Hippocampal formation (tissue), 2 donors: ENCODE measurements around the gene DAP.
"Not testable (repeated sequence)": the region's sequence is repeated elsewhere in the genome, so short reads cannot be mapped to it uniquely, and the experiment has no call there.

Experiments used
- DNase-seq, 2 donors: peaks; one replicate each; lab custom pipeline; 2025; lab: John Stamatoyannopoulos, UW

DAP gene

DNA sequence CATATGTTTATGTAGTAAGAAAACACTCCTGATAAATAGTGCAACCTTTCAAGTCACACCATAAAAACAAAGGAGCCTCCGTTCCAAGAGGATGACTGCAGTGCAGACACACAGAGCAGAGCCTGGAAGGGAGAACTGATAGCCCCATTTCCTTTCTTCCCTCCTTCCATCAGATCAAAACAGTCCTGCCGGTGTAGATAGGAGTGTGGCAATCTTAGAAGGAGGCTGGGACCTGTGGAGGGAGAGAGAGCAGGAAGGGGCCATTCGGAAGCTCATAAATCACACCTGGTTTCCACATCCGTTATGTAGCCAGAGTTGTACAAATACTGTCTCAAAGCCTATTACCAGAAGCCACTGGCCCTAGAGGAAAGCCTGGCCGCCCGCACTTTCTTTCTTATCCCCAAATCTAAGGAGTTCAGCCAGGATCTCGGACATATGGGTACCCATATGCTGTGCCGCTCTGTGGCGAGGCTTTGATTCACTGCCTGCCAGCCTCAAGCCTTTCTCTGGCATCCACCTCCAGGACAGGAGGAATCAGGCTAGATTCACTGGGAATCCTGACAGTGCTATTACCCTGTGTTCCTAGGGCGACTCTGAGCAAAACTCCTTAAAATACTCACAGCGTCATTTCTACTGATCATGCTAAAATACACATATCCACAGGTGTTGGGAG is 26.9 kb downstream of the DAP start:
- DNase-seq: no peak

DNA sequence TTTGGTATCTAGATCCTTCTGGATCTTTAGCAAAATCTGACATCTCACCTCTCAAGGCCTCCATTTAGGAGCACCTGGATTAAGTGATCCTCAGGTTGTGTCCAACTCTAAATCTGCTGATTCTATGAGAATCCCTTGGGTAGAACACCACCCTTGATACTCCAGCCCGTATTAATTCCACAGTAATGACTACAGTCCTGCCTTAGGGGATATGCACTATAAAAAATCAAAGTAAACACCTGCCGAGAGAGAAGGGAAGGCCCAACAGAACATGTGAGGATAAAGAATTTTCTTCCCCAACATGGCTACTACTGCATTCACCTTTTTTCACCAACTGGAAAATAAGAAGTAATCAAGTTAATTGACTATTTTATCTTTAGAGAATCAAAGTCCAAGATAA is 27.6 kb downstream of the DAP start:
- DNase-seq: no peak

DNA sequence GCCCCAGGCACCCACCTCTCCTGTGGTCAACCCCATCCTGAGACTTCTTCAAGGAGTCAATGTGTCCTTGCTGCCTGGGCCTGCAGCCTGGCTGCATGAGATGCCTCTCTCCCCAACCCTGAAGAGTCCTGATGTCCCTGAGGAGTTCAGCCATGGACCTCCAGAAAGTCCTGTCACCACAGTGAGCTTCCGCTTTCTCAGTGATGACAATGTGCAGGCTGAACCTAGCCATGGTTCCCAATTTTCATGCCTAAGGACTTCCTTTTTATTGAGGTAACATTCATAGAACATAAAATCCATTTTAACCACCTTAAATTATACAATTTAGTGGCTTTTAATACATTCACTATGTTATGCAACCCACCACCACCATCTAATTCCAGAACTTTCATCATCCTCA is 29.1 kb downstream of the DAP start:
- no peak for DNase-seq

DNA sequence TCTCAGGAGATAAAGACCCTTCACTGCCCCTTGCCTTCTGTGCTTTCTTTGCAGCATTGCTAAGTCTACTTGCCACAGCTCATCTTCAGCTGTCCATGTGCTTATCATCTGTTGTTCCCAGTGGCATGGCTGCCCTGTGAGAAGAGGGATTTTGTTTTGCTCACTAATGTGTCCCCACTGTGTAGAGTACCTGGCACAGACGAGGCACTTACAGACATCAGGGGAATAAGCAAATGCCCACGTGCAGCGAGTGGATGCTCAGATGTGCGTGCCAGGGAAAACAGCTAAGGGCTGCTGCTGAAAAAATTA is 31.0 kb downstream of the DAP start:
- no peak for DNase-seq

DNA sequence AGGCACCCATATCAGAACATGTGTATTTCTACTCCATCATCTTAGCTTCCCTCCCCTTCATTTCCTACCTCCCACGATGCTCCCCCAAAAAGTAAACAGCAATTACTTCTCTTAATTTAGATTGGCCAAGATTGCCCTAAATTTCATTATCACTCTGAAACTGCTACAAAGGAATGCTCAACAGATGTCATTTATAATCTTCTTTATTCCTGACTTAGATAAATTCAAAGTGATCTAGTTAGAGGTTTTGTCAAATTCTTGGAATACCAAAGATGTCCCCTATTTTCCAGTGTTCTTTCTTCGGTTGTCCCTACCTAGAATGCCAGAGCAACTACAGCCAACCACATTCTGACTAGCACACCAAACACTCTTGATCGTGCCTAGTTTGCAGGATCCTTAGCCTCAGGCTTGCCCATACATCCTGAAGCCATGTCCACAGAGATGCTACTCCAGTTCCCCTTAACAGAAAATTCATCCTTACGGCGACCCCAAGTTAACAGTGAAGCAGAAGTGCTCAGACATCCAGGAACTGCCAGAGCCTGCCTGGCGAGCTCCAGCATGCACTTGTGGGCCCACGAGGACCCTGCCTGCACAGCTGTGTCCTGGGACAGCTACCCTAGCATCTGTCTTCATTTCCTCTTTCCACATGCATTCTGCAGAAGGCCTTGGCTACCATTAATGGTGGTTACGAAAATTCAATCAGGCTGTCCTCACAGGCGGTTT is 31.6 kb downstream of the DAP start:
- DNase-seq: peak in 1 of 2 donors; percentile 24

DNA sequence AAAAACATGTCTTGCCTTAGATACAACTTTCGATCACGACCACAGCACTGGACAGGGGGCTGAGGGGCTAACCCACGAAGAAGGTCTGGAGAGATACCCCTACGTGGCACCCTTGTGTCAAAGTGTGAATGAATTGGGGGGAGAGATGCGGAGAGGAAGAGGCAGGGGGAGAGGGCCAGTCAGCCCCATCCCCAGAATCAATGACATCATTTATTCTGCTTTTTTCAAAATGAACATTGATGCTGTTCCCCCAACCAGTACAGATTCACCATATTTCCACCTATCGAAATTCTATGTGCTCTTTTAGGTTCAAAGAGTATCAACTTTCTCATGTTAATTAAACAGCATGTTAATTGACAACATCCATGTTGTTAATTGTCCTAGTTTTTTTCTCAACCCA is 32.4 kb downstream of the DAP start:
- no peak for DNase-seq

DNA sequence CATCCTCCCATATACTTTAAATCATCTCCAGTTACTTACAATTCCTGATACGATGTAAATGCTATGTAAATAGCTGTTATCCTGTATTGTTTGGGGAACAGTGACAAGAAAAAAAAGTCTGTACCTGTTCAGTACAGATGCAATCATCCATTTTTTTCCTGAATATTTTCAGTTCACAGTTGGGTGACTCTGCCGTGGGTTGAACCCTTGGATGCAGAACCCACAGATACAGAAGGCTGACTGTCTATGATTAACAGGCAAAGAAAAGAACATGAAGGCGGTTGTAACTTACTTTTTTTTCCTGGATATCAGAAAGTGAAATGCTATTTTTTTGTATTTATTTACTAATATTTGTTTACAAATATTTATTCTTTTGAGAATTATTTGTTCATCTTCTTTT is 33.2 kb downstream of the DAP start:
- DNase-seq: no peak

DNA sequence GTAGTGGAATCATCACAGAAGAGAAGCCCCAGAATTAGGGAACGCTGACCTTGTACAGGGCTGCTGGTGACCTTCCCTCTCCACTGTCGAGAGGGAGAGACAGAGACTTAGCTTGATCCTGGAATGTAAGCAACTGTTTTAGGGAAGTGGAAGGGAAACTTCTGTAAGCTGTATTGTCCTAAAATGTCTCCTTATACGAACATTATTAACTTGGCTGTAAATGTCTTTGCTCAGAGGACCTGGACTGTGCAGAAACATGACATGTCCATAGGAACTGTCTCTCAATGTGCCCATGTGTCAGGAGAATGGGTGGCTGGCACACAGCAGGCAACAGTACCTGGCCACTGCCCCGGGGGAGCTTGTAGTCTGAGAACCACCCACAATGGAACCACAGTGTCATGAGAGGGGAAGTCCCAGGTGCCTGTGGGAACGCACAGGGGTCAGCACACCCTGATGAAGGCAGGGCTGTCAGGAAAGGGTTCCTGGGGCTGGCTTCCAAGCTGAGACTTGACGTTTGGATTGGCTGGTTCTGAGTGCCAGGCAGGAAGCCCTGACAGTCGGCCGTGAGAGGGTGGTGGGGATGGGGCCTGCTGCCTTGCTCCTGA is 34.0 kb downstream of the DAP start:
- no peak for DNase-seq

DNA sequence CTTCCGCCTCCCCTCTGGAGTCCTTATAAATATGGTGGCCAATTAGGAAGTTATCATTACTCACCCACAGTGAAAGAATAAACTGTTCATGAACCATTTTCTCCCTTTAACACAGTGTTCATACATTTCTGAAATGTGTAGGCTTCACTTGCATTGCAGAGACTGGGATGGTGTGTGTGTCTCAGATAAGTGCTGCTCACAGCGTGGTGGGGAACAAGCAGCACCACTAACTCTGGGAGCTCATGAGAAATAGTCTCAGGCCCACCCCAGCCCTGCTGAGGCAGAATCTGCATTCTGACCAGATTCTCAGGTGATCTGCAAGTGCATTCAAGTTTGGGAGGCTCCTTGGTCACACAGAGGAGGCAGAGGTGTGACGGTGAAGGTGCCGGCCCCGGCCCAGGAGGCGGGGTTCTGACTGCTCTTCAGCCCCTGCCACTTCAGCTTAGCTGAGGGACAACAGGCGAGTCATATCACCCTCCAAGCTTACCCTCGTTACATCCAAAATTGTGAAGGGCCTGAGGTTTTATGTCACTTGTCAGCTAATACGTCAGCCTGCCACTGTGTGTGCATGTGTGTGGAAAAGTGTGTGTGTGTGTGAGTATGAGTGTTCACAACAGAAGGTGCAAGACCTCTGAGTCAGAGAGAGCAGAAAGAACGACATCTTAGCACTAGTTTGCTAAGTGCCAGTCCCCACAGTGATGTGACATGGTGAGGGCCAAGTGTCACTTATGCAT is 34.7 kb downstream of the DAP start:
- DNase-seq: no peak

DNA sequence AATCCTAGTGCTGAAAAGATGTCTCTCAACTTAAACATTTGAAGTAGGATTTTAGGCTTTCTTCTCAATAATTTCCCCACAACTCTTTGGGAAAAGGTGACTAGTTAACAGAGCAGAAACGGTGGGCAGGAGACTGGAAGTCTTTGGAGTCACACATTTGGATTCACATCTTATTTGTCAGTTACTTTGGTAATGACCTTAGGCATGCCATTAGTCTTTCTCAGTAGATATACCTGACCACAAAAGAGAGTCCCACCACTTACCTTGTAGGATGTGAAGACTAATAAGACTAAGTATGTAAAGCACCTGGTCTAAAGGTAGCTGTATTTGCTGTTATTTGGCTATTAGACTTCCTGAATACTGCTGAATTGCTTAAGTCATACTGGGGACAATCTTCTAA is 35.4 kb downstream of the DAP start:
- DNase-seq: no peak

DNA sequence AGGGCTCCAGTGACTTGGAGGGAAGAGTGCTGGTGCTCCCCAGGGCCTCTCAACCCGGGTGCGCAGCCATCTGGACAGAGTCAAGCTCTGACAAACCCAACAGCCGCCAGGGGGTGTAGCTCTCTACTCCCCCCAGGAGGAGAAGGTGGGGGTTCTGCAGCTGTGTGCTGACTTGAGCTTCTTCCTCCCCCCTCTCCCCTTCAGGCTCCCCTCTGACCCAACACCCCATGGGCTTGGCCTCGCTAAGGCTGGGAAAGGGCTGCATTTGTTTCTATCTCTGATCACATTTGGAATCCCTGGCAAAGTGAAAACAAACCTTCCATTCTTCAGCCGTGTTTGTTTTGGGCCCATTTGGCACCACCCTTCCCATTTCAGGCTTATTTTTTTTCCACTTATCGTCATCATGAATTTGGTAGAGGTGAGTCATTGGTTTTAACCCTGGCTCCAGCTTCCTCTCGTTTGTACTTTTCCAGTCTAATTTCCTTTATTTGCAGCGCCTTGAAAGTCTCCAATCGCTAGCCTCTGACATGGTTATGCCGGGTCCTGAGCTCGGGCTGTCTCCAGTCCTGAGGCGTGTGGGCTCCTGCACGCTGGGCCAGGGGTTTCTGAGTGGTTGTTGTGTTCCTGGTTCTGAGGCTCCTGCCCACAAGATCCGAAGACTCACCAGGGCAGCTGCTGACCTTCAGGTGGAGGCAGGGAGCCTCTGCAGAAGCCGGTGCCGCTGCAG is 36.1 kb downstream of the DAP start:
- DNase-seq: no peak

DNA sequence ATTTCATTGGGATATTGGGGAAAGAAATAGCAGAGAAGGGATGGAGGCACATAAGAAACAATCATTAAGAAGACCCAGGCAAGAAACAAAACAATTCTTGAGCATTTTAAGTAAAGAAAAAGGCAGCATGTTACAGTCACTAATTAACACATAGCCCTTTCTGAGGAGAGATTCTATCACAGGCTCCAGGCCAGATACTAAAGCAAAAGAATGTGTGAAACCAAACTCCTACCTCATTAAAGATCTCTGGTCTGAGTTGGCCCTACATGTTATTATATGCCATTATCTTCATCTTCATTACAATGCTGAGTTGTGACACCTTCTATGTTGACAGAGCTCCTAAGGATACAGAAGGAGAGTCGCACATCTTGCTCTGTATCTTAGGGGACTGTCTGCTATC is 37.5 kb downstream of the DAP start:
- no peak for DNase-seq

DNA sequence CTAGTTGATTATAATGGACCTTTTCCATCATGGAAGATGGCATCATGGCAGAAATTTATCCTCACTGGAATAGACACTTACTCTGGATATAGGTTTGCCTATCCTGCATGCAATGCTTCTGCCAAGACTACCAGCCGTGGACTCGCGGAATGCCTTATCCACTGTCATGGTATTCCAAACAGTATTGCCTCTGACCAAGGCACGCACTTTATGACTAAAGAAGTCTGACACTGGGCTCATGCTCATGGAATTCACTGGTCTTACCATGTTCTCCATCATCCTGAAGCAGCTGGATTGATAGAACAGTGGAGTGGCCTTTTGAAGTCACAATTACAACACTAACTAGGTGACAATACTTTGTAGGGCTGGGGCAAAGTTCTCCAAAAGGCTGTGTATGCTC is 40.3 kb downstream of the DAP start:
- not testable (repeated sequence) for DNase-seq

DNA sequence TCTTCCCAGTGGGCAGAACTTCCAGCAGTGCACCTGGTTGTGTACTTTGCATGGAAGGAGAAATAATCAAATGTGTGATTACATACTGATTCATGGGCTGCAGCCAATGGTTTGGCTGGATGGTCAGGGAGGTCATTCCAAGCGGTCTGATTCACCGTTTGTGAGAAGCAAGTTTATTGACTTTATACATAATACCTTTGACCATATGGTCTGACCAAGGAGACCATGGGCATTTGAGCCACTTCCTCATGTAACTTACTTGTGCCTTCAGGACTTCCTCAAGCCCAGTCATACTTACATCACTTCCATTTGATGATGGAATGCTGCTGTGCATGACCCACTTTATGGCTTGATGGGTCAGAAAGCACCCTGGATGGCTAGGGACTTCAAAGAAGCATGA is 41.1 kb downstream of the DAP start:
- DNase-seq: no peak

DNA sequence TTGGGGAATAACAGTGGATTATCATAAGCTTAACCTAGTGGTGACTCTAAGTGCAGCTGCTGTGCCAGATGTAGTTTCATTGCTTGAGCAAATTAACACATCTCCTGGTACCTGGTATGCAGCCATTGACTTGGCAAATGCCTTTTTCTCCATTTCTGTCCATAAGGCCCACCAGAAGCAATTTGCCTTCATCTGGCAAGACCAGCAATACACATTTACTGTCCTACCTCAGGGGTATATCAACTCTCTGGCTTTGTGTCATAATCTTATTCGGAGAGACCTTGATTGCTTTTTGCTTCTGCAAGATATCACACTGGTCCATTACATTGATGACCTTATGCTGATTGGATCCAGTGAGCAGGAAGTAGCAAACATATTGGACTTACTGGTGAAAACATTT is 42.4 kb downstream of the DAP start:
- DNase-seq: not testable (repeated sequence)

DNA sequence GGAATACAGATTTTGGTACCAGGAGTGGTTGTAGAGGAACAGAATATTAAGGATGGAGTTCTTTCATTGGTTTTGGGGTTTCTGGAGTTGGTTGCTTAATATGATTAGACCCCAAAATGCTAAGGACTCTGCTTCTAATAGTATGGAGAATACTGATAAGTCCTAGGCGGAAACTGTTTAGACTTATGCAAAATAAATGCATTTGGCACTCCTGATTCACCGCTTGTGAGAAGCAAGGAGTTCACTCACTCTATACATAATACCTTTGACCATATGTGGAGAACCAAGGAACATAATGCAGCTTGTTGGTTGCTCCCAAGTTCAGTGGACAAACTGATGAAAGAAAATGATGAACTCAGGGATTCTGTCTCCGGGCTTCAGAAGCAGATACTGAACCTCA is 44.2 kb downstream of the DAP start:
- DNase-seq: not testable (repeated sequence)

DNA sequence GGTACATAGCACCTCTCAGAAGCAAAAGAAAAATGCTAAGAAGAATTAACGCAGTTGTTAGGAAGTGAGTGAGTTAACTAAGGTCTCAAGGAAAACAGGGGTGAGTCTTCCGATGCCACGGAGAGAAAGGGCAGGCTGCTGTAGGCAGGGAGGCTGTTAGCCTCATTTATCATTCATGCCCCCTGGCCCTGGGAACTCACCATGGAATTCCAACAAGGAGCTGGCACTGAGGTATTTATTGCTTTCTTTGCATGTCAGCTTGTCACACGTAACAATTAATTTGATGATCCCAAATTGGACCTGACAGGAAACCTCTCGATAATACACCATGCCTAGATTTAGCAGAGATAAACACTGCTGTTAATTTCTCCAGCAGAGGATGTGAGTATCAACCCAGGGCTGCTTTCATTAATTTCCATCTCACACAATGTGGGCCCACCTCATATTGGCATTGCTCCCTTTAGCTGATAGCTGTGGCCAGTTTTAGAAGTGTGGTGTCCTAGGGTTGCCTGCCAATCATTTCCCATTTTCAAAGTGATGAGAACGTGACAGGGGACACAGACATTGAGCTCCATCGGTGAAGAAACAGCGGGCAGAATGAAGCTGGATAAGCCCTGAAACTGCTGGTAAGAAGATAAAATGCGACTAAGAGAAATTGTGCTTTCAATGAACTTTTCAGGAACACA is 45.3 kb downstream of the DAP start:
- DNase-seq: no peak

DNA sequence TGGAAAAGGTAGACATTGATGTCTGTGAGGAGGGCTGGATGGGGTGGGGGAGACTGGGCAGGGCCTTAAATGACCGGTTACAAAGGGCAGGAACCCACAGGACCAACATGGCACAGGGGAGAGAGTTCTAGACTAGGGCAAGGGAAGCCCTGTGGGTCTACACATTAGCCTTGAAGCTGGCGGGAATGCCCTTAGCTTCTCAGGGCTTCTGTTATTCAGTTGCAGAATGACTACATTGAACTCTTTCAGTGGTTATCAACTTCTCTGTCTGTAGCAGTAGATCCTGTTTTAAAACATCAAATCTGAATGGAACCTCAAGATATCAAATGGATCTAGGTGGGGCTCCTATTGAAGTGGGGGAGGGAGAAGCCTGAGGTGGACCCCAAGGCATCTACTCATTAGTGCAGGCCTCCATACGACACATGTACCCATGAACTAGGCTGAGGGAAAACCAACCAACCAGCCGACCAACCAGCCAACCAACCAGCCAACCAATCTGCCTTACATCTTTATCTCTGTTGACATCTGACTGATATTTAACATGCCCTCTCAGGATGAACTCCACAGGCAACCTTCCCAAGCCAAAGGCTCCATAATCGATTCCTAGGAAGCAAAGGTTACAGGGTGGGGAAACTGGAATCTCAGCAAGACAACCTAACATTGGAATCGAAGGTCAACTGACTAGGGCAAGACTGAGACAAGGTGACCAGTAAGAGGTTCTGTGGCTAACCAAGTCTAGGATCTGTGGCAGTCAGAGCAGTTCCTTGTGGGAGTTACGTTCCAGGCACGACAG is 48.3 kb downstream of the DAP start:
- DNase-seq: no peak

DNA sequence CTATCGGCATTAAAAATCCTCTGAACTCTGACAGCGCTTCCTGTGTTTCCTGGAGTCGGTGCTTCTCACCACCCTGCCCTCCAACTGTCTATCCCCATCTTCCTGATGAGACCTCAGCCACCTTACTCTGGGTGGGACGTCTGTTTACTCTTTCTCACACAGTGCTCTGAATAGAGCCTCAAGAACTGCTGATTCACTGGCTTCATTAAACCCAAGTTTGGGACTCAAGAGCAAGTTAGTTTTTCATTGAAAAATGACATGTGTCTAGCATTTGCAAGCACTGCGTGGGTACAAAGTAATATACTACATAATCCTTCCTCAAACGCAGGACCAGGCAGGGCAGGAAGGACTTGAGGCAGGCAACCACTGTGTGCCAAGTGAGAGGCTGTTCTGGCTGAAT is 49.5 kb downstream of the DAP start:
- no peak for DNase-seq

DNA sequence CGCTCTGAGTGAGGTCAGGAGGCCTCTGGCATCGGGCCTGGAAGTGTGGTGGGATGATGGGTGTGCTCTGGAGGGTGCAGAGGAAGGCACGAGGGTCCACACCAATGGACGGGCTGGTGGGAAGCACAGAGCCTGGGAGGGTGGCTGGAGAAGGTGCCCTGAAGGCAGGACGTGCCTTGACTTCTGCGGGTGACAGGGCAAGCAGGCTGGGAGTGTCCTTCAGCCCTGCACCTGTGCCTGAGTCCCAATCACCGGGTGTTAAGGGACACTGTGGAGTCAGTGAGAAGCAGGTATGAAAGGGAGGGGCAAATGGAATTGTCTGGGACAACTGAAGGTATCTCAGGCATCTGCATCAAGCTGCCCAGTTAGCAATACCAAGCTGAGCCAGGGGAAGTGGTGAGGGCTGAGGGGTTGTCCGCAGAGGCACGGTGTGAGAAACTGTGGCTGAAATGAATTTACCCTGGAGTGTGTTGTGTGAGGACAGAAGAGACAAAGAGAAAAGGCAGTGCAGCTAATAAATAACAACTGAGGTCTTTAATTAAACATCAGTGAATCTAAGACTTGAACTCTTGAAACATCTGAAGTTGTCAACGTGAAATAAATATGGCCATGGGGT is 50.4 kb downstream of the DAP start:
- DNase-seq: no peak
